Measurements from ENCODE around the gene SLC44A4. TPM values are rescaled to one million over a fixed set of nuclear protein-coding genes. Genes with fewer than 3 reads are reported as not detected.

SLC44A4 gene
- total and polyA plus RNA-seq, 9 of the 15 experiments (the other 6 are each of a cell fraction or from before 2014, with no cell fraction given), result 7.9 to 18.6 (median 11.2) TPM

- H3K27ac ChIP-seq (ENCODE audit: extremely low read depth, low read depth, low read length), result no peak overlapping the region
- intact Hi-C loops (cut with micrococcal nuclease) (no loop called here), in situ Hi-C loops (cut with MboI) (no loop called here)
- H3K4me1 ChIP-seq (replicated peaks in 1 of 2; ENCODE audit: control insufficient read depth in 2 of 2, insufficient read depth in 2 of 2, low read length in 2 of 2), result peaks cover 4 to 34% of the 10 kb centered on the region in 2 experiments; a peak in 4 of 5 replicates
- H2AFZ ChIP-seq (ENCODE audit: low read depth, low read length), result no peak overlapping the region
- no peak overlapping the region for H3K4me2 ChIP-seq (ENCODE audit: insufficient read depth, low read length)
- POLR2A ChIA-PET, result interaction anchor here (0.6 kb wide), 1 partner anchor 17 kb away, joined by 3 read pairs; no protein-coding TSS in a partner anchor
- 38% methylated on average over 8 of the region's 8 CpGs for WGBS (ENCODE audit: insufficient coverage, low coverage, missing lambda C conversion rate)
- ATAC-seq (no peak), FAIRE-seq (no peak), DNase-seq (ENCODE audit: extremely low read depth in 1 of 4, low spot score in 3 of 4) (no peak)
- peak overlapping the region in 1 of 2 experiments; percentile 24; a peak in 1 of 4 replicates for H3K9ac ChIP-seq (ENCODE audit: insufficient read depth in 1 of 2, low read depth in 2 of 2, low read length in 2 of 2)
- no peak overlapping the region for H3K4me3 ChIP-seq
- H4K20me1 ChIP-seq (replicated peaks; ENCODE audit: control insufficient read depth, insufficient read depth, low read length), result no peaks in the 10 kb centered on the region
- H3K27me3 ChIP-seq (ENCODE audit: control insufficient read depth in 2 of 2, insufficient read depth in 2 of 2, low read length in 2 of 2), result peaks cover 0 to 4% of the 10 kb centered on the region in 2 experiments; a peak in 2 of 5 replicates
- no peaks in the 10 kb centered on the region for H3K9me3 ChIP-seq (replicated peaks; ENCODE audit: control insufficient read depth, insufficient read depth, low read depth, low read length)
- H3K79me2 ChIP-seq (ENCODE audit: control insufficient read depth, insufficient read depth, low read length), result peaks cover 12% of the 10 kb centered on the region
- no TSS peak for BruUV-seq (replicated peaks)
- peaks cover 13% of the 10 kb centered on the region; the same call in 1 of the 3 replicates for H3K36me3 ChIP-seq (ENCODE audit: control insufficient read depth, insufficient read depth, low read length)
- H3K9me1 ChIP-seq (ENCODE audit: control insufficient read depth, insufficient read depth, low read length), result no peaks in the 10 kb centered on the region
- TF ChIP-seq HCFC1 (IDR thresholded peaks at IDR 0.05; ENCODE audit: low read depth, low read length), result no peak
- no peak for TF ChIP-seq ZNF830 (CRISPR knock-in tag; IDR thresholded peaks at IDR 0.05)
- no peak for TF ChIP-seq ZKSCAN8 (CRISPR knock-in tag; IDR thresholded peaks at IDR 0.05)
- TF ChIP-seq TCFL5 (CRISPR knock-in tag; conservative IDR thresholded peaks at IDR 0.05), result no peak
- no peak for TF ChIP-seq ZNF79 (CRISPR knock-in tag; IDR thresholded peaks at IDR 0.05; ENCODE audit: low read depth)
- no peak for TF ChIP-seq SETDB1 (IDR thresholded peaks at IDR 0.05; ENCODE audit: low read length)
- no peak for TF ChIP-seq BRCA1 (IDR thresholded peaks at IDR 0.05)
- TF ChIP-seq BRCA1 (CRISPR knock-in tag; IDR thresholded peaks at IDR 0.05), result no peak
- no peak for TF ChIP-seq HBP1 (CRISPR knock-in tag; IDR thresholded peaks at IDR 0.05)
- TF ChIP-seq PKNOX1 (IDR thresholded peaks at IDR 0.05), result peak; percentile 34; the same call in 1 of the 2 replicates
- TF ChIP-seq DNMT1 (IDR thresholded peaks at IDR 0.05), result no peak
- 0 out of 2 replicates have a peak, but pooled peaks have one; percentile 10 for TF ChIP-seq EGR1 (conservative IDR thresholded peaks at IDR 0.05)
- no peak for TF ChIP-seq MAFG (tag; conservative IDR thresholded peaks at IDR 0.05)
- TF ChIP-seq ZFP36 (IDR thresholded peaks at IDR 0.05; ENCODE audit: low read depth, low read length, partially characterized antibody), result no peak
- CTCF ChIA-PET (ENCODE audit: low intra/inter-chr PET ratio), result no interaction called here
Observed at GRCh38 chr6:31869343-31869742, 9.5 kb downstream of the SLC44A4 start.
